Measurements from ENCODE around the gene DCP1A. TPM values are rescaled to one million over a fixed set of nuclear protein-coding genes. Genes with fewer than 3 reads are reported as not detected.

DCP1A gene
- total RNA-seq, 1 donor from 2014 or later: 15.6 TPM

- no peak for TF ChIP-seq CTCF (IDR thresholded peaks at IDR 0.05; ENCODE audit: insufficient read depth, low read length, poor library complexity, severe bottlenecking)
- Histone ChIP-seq H3K4me3 (ENCODE audit: low read depth, low read length) (no peak overlapping the region), H3K36me3 (ENCODE audit: control insufficient read depth, insufficient read depth, low read length) (no peaks in the 10 kb centered on the region), H3K27me3 (ENCODE audit: control insufficient read depth, insufficient read depth, low read length) (no peaks in the 10 kb centered on the region)
- DNase-seq (ENCODE audit: low read depth): no peak
Observed at GRCh38 chr3:53244271-53244670, 103.1 kb downstream of the DCP1A start.

GRCh38 chr3:53243785-53244184 lies 103.6 kb downstream of the DCP1A start:
- Histone ChIP-seq H3K27me3 (ENCODE audit: control insufficient read depth, insufficient read depth, low read length) (no peaks in the 10 kb centered on the region), H3K36me3 (ENCODE audit: control insufficient read depth, insufficient read depth, low read length) (no peaks in the 10 kb centered on the region), H3K4me3 (ENCODE audit: low read depth, low read length) (no peak overlapping the region)
- TF ChIP-seq CTCF (IDR thresholded peaks at IDR 0.05; ENCODE audit: insufficient read depth, low read length, poor library complexity, severe bottlenecking): no peak
- DNase-seq (ENCODE audit: low read depth): no peak

GRCh38 chr3:53243165-53243564 lies 104.2 kb downstream of the DCP1A start:
- no peak for DNase-seq (ENCODE audit: low read depth)
- H3K36me3 ChIP-seq (ENCODE audit: control insufficient read depth, insufficient read depth, low read length): no peaks in the 10 kb centered on the region

GRCh38 chr3:53242642-53243041 lies 104.7 kb downstream of the DCP1A start:
- Histone ChIP-seq H3K36me3 (ENCODE audit: control insufficient read depth, insufficient read depth, low read length) (no peaks in the 10 kb centered on the region), H3K4me3 (ENCODE audit: low read depth, low read length) (no peak overlapping the region), H3K27me3 (ENCODE audit: control insufficient read depth, insufficient read depth, low read length) (no peaks in the 10 kb centered on the region)
- no peak for DNase-seq (ENCODE audit: low read depth)
- TF ChIP-seq CTCF (IDR thresholded peaks at IDR 0.05; ENCODE audit: insufficient read depth, low read length, poor library complexity, severe bottlenecking): no peak

More at GRCh38 chr3:53243165-53243564, 104.2 kb downstream of the DCP1A start:
- no peak for TF ChIP-seq CTCF (IDR thresholded peaks at IDR 0.05; ENCODE audit: insufficient read depth, low read length, poor library complexity, severe bottlenecking)
- Histone ChIP-seq H3K4me3 (ENCODE audit: low read depth, low read length) (no peak overlapping the region), H3K27me3 (ENCODE audit: control insufficient read depth, insufficient read depth, low read length) (no peaks in the 10 kb centered on the region)

GRCh38 chr3:53242155-53242554 lies 105.2 kb downstream of the DCP1A start:
- TF ChIP-seq CTCF (IDR thresholded peaks at IDR 0.05; ENCODE audit: insufficient read depth, low read length, poor library complexity, severe bottlenecking): no peak
- no peak overlapping the region for H3K4me3 ChIP-seq (ENCODE audit: low read depth, low read length)
- H3K36me3 ChIP-seq (ENCODE audit: control insufficient read depth, insufficient read depth, low read length): no peaks in the 10 kb centered on the region
- DNase-seq (ENCODE audit: low read depth): no peak
- no peaks in the 10 kb centered on the region for H3K27me3 ChIP-seq (ENCODE audit: control insufficient read depth, insufficient read depth, low read length)

Measured in kidney epithelial cell (primary cell).